Measurements from ENCODE around the gene UBE2G2.

The UBE2G2 gene

DNA sequence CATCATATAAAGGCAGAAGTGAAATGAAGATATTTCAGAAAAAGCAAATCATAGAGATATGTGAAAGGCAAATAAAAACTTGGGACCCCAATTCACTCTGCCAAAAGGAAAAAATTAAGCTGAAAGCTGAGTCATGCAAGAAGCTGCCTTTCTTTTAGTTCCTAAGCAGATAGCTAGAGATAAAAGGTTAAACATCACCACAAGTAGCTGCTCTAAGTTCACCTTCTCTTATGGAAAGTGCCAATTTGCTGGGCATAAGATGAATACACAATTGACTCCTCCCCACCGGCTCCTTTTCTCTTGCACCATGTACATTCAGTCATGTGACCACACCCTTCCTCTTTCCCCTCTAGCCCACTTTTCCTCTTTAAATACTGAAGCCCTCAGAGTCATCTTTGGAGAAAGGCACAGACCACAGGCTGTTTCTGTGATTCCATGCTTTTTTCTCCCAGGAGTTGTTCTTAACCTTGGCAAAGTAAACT is 21.6 kb upstream of the UBE2G2 start:
- no peak overlapping the region for H3K27ac ChIP-seq (ENCODE audit: insufficient read depth, low read length, poor library complexity, severe bottlenecking)
- H3K27me3 ChIP-seq (replicated peaks; ENCODE audit: control insufficient read depth, insufficient read depth, low read length, poor library complexity, severe bottlenecking) = no peaks in the 10 kb centered on the region
- H3K9me3 ChIP-seq (ENCODE audit: control insufficient read depth, low read length) = no peaks in the 10 kb centered on the region
- no peak overlapping the region for H3K4me3 ChIP-seq (ENCODE audit: insufficient read depth, low read depth, low read length, poor library complexity, severe bottlenecking)
- H3K4me1 ChIP-seq (ENCODE audit: control insufficient read depth, insufficient read depth, low read length, poor library complexity, severe bottlenecking) = peaks cover 5% of the 10 kb centered on the region
- no peak for DNase-seq
- no peaks in the 10 kb centered on the region for H3K36me3 ChIP-seq (ENCODE audit: control insufficient read depth, insufficient read depth, low read length)

DNA sequence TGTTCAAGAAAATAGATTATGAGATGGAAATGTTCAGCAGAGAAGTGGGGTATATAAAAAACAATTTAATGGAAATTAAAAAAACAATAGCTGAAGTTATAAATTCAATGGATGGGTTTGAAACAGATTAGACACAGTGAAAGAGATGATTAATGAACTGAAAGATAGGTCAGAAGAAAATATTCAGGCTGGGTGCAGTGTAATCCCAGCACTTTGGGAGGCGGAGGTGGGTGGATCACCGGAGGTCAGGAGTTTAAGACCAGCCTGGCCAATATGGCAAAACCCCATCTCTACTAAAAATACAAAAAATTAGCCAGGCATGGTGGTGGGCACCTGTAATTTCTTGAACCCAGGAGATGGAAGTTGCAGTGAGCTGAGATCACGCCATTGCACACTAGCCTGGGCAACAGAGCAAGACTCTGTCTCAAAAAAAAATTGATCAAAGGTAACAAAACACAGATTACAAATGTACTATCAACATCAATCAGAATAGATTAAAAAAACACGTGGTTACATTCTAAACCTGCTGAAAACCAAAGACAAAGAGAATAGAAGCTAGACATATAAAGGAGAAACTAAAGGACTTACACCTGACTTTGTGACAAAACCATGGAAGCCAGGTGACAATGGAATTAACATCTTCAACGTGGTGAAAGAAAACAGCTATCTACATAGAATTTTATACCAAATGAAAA is 21.0 kb upstream of the UBE2G2 start:
- no peak overlapping the region for H3K27ac ChIP-seq (ENCODE audit: insufficient read depth, low read length, poor library complexity, severe bottlenecking)
- peaks cover 5% of the 10 kb centered on the region for H3K4me1 ChIP-seq (ENCODE audit: control insufficient read depth, insufficient read depth, low read length, poor library complexity, severe bottlenecking)
- no peaks in the 10 kb centered on the region for H3K27me3 ChIP-seq (replicated peaks; ENCODE audit: control insufficient read depth, insufficient read depth, low read length, poor library complexity, severe bottlenecking)
- no peaks in the 10 kb centered on the region for H3K36me3 ChIP-seq (ENCODE audit: control insufficient read depth, insufficient read depth, low read length)
- no peaks in the 10 kb centered on the region for H3K9me3 ChIP-seq (ENCODE audit: control insufficient read depth, low read length)
- no peak for DNase-seq
- no peak overlapping the region for H3K4me3 ChIP-seq (ENCODE audit: insufficient read depth, low read depth, low read length, poor library complexity, severe bottlenecking)

DNA sequence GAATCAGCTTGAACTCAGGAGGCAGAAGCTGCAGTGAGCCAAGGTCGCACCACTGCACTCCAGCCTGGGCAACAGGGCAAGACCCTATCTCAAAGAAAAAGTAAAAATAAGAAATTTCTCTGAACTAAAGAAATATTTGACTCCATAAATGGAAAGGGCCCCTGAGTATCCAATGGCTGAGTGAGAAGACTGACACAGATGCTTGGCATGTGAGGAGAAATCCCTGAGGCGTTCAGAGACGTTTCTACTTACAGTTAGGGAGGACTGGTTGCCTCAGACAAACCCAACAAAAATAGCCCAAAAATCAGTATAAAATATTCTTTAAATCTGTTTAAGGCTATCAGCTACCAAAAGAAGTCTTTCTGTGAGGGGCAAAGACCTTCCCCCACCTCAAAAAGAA is 19.2 kb upstream of the UBE2G2 start:
- H3K27me3 ChIP-seq (replicated peaks; ENCODE audit: control insufficient read depth, insufficient read depth, low read length, poor library complexity, severe bottlenecking) = no peaks in the 10 kb centered on the region
- no peak overlapping the region for H3K4me3 ChIP-seq (ENCODE audit: insufficient read depth, low read depth, low read length, poor library complexity, severe bottlenecking)
- no peak overlapping the region for H3K27ac ChIP-seq (ENCODE audit: insufficient read depth, low read length, poor library complexity, severe bottlenecking)
- H3K36me3 ChIP-seq (ENCODE audit: control insufficient read depth, insufficient read depth, low read length) = no peaks in the 10 kb centered on the region
- peaks cover 14% of the 10 kb centered on the region for H3K4me1 ChIP-seq (ENCODE audit: control insufficient read depth, insufficient read depth, low read length, poor library complexity, severe bottlenecking)
- DNase-seq = no peak
- no peaks in the 10 kb centered on the region for H3K9me3 ChIP-seq (ENCODE audit: control insufficient read depth, low read length)

DNA sequence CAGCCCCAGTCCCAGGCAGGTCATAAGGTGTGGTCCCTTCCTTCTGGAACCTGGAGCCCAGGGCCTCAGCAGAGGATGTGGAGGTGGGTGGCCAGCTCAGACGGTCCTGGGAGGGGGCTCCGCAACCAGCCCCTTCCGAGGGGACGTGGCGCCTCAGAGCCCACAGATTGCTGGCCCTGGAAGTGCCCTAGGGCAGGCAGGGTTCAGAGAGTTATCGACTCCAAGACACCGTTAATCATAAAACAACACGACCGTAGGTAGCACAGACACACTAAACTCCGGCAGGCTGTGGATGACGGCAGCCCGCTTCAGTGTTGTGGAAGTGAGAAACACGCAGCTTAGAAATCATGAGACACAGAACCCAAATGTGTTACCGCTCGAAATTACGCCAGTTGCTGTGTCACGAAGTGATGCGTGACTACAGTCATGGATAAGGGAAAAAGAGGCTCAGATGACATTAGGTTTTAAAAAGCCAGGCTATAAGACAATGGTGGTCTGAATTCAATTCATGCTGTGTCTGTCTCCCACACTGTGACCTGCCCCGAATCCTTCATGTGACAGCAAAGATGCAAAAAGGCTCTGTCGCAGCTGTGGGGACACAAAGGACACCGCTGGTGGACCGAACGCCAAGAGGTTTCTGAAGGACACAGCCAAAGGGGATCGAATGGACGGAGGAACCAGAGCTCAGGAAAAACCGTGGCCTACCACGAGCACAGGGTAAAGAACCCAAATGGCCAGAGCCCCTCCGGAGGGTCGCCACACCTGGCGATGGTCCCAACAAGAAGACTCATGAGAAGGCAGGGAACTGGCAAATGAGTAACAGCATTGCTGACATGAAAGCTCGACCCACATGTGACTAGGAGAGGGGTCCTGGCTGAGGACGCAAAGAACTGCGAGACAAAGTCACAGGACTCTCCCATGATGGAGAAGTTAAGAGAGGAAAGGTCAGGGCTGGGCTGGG is 17.9 kb upstream of the UBE2G2 start:
- Histone ChIP-seq H3K36me3 (ENCODE audit: control insufficient read depth, insufficient read depth, low read length) (no peaks in the 10 kb centered on the region), H3K4me3 (ENCODE audit: insufficient read depth, low read depth, low read length, poor library complexity, severe bottlenecking) (no peak overlapping the region), H3K9me3 (ENCODE audit: control insufficient read depth, low read length) (no peaks in the 10 kb centered on the region), H3K4me1 (ENCODE audit: control insufficient read depth, insufficient read depth, low read length, poor library complexity, severe bottlenecking) (peaks cover 14% of the 10 kb centered on the region), H3K27me3 (replicated peaks; ENCODE audit: control insufficient read depth, insufficient read depth, low read length, poor library complexity, severe bottlenecking) (no peaks in the 10 kb centered on the region), H3K27ac (ENCODE audit: insufficient read depth, low read length, poor library complexity, severe bottlenecking) (no peak overlapping the region)
- DNase-seq = no peak

DNA sequence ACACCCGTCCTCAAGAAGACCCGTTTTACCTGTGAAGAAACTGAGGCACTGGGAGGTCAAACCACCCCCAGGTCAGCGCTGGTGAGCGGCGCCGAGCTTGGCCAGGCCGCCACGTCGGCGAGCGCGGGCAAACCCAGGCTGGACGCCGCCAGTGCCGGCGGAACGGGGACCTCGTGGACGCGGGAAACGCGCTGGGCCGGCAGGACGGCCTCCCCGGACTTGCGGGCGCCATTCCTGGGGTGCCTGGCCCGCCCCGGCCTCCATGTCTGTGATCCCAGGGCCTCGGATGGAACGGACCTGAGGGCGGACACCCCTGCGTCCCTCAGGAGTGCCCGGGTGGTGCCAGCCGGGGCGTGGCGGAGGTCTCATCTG is 17.0 kb upstream of the UBE2G2 start:
- no peak for DNase-seq
- peak overlapping the region; percentile 66 for H3K4me3 ChIP-seq (ENCODE audit: insufficient read depth, low read depth, low read length, poor library complexity, severe bottlenecking)
- peak overlapping the region; percentile 84 for H3K27ac ChIP-seq (ENCODE audit: insufficient read depth, low read length, poor library complexity, severe bottlenecking)

DNA sequence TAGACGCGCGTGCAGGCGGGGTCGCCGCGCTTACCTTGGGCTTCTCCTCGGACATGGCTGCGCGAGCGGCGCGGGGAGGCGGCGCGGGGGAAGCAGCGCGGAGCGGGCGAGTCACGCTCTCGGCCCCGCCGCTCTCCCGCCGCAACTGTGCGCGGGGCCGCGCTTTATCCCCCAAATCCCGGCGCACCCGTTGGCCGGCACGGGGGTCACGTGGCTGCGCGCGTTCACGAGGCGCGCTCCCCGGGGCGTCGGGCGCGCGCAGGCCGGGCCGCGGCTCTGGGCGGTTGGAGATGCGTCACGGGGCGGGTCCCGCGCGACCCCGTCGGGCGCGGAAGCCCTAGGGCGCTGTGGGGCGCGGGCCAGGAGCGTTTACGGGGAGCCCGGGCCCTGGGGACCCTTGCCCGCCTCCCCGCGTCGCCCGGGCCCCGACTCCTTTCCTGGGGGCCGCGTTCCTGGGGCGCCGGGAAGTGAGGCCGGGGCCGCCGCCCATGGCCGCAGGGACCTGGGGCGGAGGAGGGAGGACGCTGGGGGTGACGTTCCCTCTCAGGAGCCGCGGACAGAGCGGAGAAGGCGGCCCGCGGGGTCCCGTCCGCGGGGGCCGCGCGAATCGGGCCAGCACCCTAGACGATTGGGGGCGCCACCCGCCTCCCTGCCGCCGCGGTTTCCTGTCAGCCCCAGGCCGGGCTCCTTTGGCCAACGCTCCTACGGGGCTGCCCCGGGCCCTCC is 16.5 kb upstream of the UBE2G2 start, which contains the start of gene SUMO3:
TSS of gene SUMO3 (minus strand) at position 149 of the 726 bp plus-strand sequence. CDS start at position 55, 94 bp downstream.
- DNase-seq = peak; percentile 78 to 81 (median 78)
- H3K27me3 ChIP-seq (replicated peaks; ENCODE audit: control insufficient read depth, insufficient read depth, low read length, poor library complexity, severe bottlenecking) = no peaks in the 10 kb centered on the region
- no peaks in the 10 kb centered on the region for H3K36me3 ChIP-seq (ENCODE audit: control insufficient read depth, insufficient read depth, low read length)
- H3K4me3 ChIP-seq (ENCODE audit: insufficient read depth, low read depth, low read length, poor library complexity, severe bottlenecking) = peak within 1 kb of the TSS; percentile 66
- peaks cover 14% of the 10 kb centered on the region for H3K4me1 ChIP-seq (ENCODE audit: control insufficient read depth, insufficient read depth, low read length, poor library complexity, severe bottlenecking)
- H3K9me3 ChIP-seq (ENCODE audit: control insufficient read depth, low read length) = no peaks in the 10 kb centered on the region
- peak within 1 kb of the TSS; percentile 84 for H3K27ac ChIP-seq (ENCODE audit: insufficient read depth, low read length, poor library complexity, severe bottlenecking)

More for the DNA sequence above, 17.0 kb upstream of the UBE2G2 start:
- H3K4me1 ChIP-seq (ENCODE audit: control insufficient read depth, insufficient read depth, low read length, poor library complexity, severe bottlenecking) = peaks cover 14% of the 10 kb centered on the region
- no peaks in the 10 kb centered on the region for H3K36me3 ChIP-seq (ENCODE audit: control insufficient read depth, insufficient read depth, low read length)
- no peaks in the 10 kb centered on the region for H3K9me3 ChIP-seq (ENCODE audit: control insufficient read depth, low read length)
- no peaks in the 10 kb centered on the region for H3K27me3 ChIP-seq (replicated peaks; ENCODE audit: control insufficient read depth, insufficient read depth, low read length, poor library complexity, severe bottlenecking)

DNA sequence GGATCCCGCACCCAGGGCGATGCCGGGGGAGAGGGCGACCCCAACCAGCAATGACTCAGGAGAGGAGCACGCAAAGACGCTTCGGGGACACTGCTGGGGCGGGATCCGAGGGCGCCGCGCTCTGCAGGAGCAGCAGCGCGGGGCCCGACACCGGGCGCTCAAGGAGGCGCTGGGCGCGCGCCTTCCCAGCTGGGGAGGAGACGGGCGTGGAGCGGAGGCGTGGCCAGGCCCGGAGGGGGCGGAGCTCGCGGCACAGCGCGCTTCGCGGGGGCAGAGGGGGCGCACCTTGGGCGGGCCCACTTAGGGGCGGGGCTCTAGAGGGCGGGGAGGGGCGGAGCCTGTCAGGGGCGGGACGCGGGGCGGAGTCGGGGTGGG is 15.9 kb upstream of the UBE2G2 start:
- no peaks in the 10 kb centered on the region for H3K27me3 ChIP-seq (replicated peaks; ENCODE audit: control insufficient read depth, insufficient read depth, low read length, poor library complexity, severe bottlenecking)
- peaks cover 14% of the 10 kb centered on the region for H3K4me1 ChIP-seq (ENCODE audit: control insufficient read depth, insufficient read depth, low read length, poor library complexity, severe bottlenecking)
- no peak overlapping the region for H3K27ac ChIP-seq (ENCODE audit: insufficient read depth, low read length, poor library complexity, severe bottlenecking)
- DNase-seq = peak; percentile 82 to 92 (median 89)
- no peaks in the 10 kb centered on the region for H3K9me3 ChIP-seq (ENCODE audit: control insufficient read depth, low read length)
- H3K36me3 ChIP-seq (ENCODE audit: control insufficient read depth, insufficient read depth, low read length) = no peaks in the 10 kb centered on the region
- H3K4me3 ChIP-seq (ENCODE audit: insufficient read depth, low read depth, low read length, poor library complexity, severe bottlenecking) = peak overlapping the region; percentile 59

DNA sequence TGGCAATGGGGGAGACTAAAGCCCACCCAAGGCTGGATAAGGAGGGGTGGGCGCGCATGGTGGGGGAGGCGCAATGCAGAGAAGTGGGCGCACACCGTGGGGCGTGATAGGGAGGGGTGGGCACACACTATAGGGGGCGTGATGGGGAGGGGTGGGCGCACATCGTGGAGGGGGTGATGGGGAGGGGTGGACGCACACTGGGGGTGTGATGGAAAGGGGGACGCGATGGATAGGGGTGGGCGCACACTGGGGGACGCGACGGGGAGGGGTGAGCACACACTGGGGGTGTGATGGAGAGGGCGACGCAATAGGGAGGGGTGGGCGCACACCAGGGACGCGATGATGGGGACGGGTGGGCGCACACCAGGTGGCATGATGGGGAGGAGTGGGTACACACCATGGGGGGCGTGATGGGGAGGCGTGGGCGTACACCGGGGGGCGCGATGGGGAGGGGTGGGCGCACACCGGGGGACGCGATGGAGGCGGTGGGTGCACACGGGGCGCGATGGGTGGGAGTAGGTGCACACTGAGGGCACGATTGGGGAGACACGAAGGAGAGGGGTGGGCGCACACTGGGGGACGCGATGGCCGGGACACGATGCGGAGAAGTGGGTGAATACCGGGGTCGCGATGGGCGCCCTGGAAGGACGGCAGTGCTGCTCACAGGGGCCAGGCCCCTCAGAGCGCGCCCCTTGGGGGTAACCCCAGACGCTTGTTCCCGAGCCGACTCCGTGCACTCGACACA is 15.3 kb upstream of the UBE2G2 start:
- no peak for DNase-seq
- Histone ChIP-seq H3K4me1 (ENCODE audit: control insufficient read depth, insufficient read depth, low read length, poor library complexity, severe bottlenecking) (peaks cover 14% of the 10 kb centered on the region), H3K36me3 (ENCODE audit: control insufficient read depth, insufficient read depth, low read length) (no peaks in the 10 kb centered on the region), H3K27ac (ENCODE audit: insufficient read depth, low read length, poor library complexity, severe bottlenecking) (no peak overlapping the region), H3K4me3 (ENCODE audit: insufficient read depth, low read depth, low read length, poor library complexity, severe bottlenecking) (peak overlapping the region; percentile 59), H3K9me3 (ENCODE audit: control insufficient read depth, low read length) (no peaks in the 10 kb centered on the region), H3K27me3 (replicated peaks; ENCODE audit: control insufficient read depth, insufficient read depth, low read length, poor library complexity, severe bottlenecking) (no peaks in the 10 kb centered on the region)

DNA sequence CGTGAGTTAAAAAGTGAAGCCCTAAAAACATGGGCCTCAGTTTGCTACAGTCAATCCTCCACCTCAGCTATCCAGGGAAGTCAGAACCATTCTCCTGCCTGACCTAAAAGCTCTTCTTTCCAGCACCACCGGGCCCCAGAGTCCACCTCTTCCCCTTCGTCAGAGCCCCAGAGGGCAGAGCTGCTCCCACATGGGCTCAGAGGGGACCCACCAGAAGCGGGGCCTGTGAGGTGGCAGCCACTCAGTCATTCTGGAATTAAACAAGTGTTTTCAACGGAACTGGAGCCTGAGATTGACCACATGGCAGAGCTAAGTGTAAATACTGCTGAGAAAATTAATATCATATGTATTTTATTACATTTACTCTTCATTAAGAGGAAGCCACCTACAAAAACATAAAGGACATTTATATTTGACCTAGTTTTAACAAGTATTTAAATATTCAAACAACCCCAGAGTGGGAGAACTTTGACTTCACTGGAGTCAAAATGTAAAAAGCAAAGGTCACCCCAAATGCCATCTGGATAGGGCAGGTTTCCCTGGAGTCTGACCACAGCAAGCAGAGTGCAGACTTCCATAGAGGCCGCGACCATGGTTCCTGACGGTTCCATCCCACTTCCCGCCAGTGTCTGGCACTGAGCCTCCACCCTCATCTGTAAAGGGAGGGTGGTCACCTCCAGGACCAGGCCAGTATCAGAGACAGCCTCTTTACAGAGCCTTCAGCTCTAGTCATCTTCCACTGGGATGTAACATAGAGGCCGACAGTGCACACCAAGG is 14.4 kb upstream of the UBE2G2 start:
- Histone ChIP-seq H3K9me3 (ENCODE audit: control insufficient read depth, low read length) (no peaks in the 10 kb centered on the region), H3K4me3 (ENCODE audit: insufficient read depth, low read depth, low read length, poor library complexity, severe bottlenecking) (no peak overlapping the region), H3K27ac (ENCODE audit: insufficient read depth, low read length, poor library complexity, severe bottlenecking) (no peak overlapping the region), H3K27me3 (replicated peaks; ENCODE audit: control insufficient read depth, insufficient read depth, low read length, poor library complexity, severe bottlenecking) (no peaks in the 10 kb centered on the region), H3K36me3 (ENCODE audit: control insufficient read depth, insufficient read depth, low read length) (no peaks in the 10 kb centered on the region), H3K4me1 (ENCODE audit: control insufficient read depth, insufficient read depth, low read length, poor library complexity, severe bottlenecking) (peaks cover 14% of the 10 kb centered on the region)
- no peak for DNase-seq

Measured in effector memory CD4-positive, alpha-beta T cell (primary cell).